Peyer's patch (tissue), 4 donors: ENCODE results near the gene KRTAP21-1.

Experiments
- POLR2A ChIP-seq, 2 donors: fragments of 450-650 bp; IDR thresholded peaks; one replicate each; pipeline ENCODE4 v1.5.1; 2017; ENCODE audit warnings: antibody characterized with exemption in 2 of 2, mild to moderate bottlenecking in 2 of 2, moderate library complexity in 2 of 2
- TF ChIP-seq, protein P1 (sequence below), 6 experiments: fragments of 450-650 bp in 4 of 6; fragments of 200-600 bp in 2 of 6; sonication (generic) in 1 of 6; IDR thresholded peaks; one replicate each; pipeline ENCODE4 v1.5.1; 2017 to 2019; ENCODE audit warnings: antibody characterized with exemption in 6 of 6, mild to moderate bottlenecking in 3 of 6, moderate library complexity in 1 of 6

DNA sequence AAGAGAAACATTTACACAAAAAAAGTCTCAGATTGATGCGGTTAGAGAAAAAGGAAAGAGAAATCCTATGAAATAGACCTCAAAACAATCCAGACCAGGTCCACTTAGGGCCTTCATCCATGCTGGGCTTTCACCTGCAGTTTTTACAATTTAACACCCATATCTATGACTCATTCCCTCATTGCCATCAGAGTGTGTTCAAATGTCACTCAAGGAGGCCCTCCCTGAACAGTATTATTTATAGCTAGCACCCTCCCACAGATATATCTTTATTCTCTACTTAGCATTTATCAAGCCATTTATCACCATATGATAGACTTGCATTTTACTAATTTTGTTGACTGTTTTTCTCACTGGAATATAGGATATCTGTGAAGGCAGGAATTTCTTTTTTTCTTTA is 35.8 kb downstream of the KRTAP21-1 start:
- no peak for TF ChIP-seq POLR2A (IDR thresholded peaks at IDR 0.05)
- TF ChIP-seq, protein P1, sequence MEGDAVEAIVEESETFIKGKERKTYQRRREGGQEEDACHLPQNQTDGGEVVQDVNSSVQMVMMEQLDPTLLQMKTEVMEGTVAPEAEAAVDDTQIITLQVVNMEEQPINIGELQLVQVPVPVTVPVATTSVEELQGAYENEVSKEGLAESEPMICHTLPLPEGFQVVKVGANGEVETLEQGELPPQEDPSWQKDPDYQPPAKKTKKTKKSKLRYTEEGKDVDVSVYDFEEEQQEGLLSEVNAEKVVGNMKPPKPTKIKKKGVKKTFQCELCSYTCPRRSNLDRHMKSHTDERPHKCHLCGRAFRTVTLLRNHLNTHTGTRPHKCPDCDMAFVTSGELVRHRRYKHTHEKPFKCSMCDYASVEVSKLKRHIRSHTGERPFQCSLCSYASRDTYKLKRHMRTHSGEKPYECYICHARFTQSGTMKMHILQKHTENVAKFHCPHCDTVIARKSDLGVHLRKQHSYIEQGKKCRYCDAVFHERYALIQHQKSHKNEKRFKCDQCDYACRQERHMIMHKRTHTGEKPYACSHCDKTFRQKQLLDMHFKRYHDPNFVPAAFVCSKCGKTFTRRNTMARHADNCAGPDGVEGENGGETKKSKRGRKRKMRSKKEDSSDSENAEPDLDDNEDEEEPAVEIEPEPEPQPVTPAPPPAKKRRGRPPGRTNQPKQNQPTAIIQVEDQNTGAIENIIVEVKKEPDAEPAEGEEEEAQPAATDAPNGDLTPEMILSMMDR (IDR thresholded peaks at IDR 0.05) = no peak
